Measurements from ENCODE around the gene TEX19. TPM values are rescaled to one million over a fixed set of nuclear protein-coding genes. Genes with fewer than 3 reads are reported as not detected.

TEX19 gene
- total and polyA plus RNA-seq, 2 of the 8 experiments (the other 6 are each of a cell fraction or from before 2014, with no cell fraction given): 0.54 to 0.80 TPM

- TF ChIP-seq CHD7 (IDR thresholded peaks at IDR 0.05; ENCODE audit: insufficient replicate concordance, low read length): no peak
- TF ChIP-seq CTBP2 (IDR thresholded peaks at IDR 0.05; ENCODE audit: borderline replicate concordance, insufficient read depth, insufficient read length, low read length): no peak
- no peak for TF ChIP-seq NRF1 (IDR thresholded peaks at IDR 0.05; ENCODE audit: low read depth, low read length)
Observed at GRCh38 chr17:82412535-82413520, 53.8 kb downstream of the TEX19 start (continued).
